Stimulated activated CD8-positive, alpha-beta memory T cell treated with anti-CD3 and anti-CD28 coated beads, Interleukin-7, amount 100 ng/mL, for 4 hours (primary cell): ENCODE data around the gene ACTL10.

Experiments used
- DNase-seq, 2 donors: peaks; one replicate each; pipeline ENCODE4 v3.0.0-alpha.2; 2020; ENCODE audit warnings: low read depth in 2 of 2

ACTL10 gene

DNA sequence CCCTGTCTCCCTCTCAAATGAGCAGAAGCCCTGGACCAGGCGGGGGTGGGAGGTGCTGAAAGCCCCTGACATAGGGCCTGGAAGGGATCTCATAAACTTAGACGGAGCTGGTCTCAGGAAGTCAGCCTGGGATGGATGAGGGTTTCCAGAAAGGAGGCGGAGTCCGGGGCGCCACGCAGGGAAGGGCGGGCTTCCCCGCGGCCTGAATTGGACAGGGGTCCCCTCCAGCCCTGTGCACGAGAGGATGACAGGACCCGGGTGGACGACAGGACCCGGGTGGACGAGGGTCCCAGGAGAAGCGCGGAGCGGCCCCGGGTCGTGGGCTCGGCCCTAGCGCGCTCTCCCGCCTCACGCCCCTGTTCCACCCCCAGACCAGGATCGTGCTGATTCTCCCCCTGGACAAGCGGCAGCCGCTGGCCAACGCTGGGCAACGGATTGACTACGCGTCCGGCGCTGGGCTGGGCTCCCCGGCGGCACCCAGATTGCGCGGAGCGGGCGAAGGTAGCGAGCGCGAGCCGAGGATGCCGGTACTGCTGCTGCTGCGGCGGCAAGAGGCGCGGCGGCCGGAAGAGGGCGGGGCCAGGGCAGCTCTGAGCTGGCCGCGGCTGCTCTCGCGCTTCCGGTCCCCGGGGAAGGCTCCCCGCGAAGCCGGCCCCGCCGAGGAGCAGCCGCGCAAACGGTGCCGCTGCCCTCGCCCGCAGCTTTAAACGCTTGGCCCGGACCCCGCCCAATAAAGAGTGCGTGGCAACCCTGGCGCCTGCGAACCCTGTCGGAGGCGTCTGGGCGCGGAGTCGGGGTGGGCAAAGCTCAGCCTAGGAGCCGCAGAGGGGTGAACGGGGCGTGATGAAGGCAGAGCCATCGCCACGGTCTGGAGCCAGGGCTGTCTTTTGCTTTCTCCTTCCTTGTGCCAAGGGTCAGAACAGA lies 3.3 kb upstream of the ACTL10 start:
- DNase-seq, result peak; percentile 44 to 81

- no peak for DNase-seq
Measured at GRCh38 chr20:33664085-33664761, 2.5 kb upstream of the ACTL10 start.

- DNase-seq, result no peak
Measured at GRCh38 chr20:33664762-33665144, 2.0 kb upstream of the ACTL10 start.

GRCh38 chr20:33667245-33667675 lies 517 bp downstream of the ACTL10 start:
- peak in 1 of 2 donors; percentile 45 for DNase-seq

GRCh38 chr20:33667676-33668465 lies 1.1 kb downstream of the ACTL10 start:
- peak; percentile 45 to 70 for DNase-seq

GRCh38 chr20:33668466-33669155 lies 1.9 kb downstream of the ACTL10 start:
- no peak for DNase-seq

- DNase-seq, result no peak
Measured at GRCh38 chr20:33669224-33669623, 2.5 kb downstream of the ACTL10 start.

DNA sequence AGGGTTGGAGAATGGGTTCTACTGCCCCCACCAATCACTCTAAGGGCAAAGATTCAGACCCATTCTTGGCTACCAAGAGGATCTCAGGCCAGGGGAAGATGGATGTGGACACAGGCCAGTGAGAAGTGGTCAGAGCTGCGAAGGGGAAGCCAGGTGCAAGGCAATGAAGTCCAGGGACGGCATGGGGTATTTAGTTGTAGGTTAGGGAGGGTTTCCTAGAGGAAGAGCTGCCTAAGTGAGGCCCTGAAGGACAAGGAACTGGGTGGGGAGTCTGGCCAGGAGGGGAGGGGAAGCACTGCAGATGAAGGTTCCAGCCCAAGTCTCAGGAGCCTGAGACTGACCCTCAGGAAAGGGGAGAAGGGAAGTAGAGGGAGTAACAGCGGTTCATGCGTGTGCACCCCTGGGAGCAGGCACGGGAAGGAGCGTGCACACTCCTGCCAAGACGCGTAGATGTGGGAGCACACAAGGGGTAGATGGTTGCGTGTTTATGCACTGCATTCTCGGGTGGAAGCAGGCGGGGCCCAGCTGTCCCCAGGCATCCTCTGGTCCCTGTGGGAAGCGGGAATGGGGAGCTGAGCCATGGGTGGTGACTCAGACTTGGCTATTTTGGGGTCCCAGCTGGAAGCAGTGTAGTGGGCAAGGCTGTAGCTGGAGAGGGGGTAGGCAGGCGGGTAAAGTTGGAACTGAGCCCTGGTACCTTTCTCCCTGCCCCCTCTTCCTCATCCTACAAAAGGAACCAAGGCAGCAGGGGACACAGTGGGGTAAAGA lies 3.3 kb downstream of the ACTL10 start:
- DNase-seq, result no peak

GRCh38 chr20:33670715-33671499 lies 4.2 kb downstream of the ACTL10 start:
- no peak for DNase-seq

- DNase-seq, result no peak
Measured at GRCh38 chr20:33671573-33672288, 5.0 kb downstream of the ACTL10 start.

- no peak for DNase-seq
Measured at GRCh38 chr20:33672426-33673113, 5.8 kb downstream of the ACTL10 start.

DNA sequence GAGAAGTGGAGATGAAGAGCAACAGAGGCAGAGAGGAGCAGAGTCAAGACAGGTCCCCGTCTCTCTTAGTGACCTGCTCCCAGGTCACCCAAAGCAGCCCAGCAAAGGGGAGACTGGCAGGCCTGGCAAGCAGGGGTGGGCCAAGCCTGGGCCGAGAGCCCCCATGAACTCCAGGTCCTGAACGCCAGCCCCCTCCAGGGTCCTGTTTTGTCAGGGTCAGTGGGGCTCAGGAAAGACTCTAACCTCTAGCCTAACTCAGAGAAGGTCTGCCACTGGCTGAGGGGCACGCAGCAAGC lies 6.3 kb downstream of the ACTL10 start:
- DNase-seq, result no peak

DNA sequence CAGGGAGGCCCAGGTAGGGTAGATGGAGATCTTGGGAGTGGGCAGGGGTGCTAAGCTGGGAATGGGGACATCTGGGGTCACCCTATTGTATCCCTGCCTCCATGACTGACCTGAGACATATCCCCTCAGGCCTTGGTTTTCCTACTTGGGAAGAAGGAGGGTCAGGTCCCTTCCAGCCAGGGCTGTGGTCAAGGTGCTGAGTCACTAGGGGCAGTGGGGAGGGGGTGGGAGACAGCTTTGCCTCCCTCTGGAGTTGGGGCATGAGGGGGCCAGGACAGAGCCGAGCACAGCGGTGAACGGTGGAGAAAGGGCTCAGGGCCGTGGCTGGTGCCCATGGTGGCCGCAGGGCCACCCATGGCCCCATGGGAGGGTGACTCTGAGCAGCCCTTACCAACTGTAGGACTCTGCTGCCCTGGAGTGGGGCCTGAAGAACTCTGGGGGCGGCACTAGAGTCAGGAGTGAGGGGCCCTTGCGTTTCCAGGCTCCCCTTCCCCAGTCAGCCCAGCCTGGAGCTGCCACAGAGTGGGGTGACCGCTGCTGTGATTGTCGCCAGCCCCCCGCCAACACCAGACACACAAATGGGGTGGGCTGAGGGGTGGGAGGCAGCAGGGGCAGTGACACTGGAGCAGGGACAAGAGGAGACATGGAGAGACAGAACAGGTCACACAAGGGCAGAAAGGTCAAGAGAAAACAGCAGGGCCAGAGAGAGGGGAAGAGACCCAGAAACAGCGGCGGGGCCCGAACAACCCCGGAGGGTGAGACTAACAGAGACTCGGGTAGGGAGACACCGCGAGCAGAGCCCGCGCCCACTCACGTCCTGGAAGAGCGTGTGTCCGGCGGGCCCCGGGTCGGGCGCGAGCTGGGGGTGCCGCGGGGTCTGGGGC lies 6.9 kb downstream of the ACTL10 start:
- no peak for DNase-seq

- peak in 1 of 2 donors; percentile 55 for DNase-seq
Measured at GRCh38 chr20:33674294-33675135, 7.8 kb downstream of the ACTL10 start, which contains the start of gene NECAB3. Gene NECAB3, minus strand, starts transcription at chr20:33674428. Its CDS starts 76 bp downstream, at chr20:33674352.

DNA sequence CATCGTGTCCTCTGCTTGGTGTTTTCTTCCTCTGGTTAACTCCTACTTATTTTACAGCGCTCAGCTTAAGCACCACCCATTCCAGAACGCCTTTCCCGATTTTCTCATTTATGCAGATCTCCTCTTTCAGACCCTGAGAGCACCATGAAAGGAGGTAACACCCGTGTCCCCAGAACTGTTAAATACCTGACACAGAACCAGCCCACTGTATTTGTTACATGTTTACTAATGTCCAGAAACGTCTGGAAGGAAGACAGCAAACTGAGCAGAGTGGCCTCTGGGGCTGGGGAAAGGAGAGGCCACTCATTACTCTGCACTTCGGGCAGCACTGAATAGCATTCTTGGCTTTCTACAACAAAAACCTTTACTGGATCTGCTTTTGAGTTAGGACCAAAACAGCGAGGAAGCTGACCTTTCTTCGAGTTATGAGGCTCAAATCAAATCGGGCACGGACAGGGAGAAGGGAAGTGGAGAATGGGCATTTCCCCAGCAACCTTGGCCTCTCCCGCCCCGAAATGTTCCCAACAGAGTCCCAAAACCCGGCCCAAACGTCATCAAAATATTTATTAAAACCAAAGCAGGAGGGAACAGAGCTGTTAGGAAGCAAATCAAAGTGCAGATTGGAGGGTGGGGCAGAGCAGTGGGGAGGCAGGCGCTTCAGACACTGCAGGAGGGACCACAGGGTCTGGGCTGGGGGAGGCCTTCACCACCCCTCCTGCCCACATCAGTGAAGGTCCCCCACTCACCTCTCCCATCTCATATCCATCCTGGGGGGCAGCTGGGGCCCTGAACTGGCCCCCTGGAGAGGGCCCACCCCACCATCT lies 8.6 kb downstream of the ACTL10 start:
- no peak for DNase-seq

GRCh38 chr20:33676121-33676520 lies 9.4 kb downstream of the ACTL10 start:
- DNase-seq, result no peak
